HepG2 (cell line): ENCODE results near the gene NPS.

Source experiments
- GATAD1 ChIP-seq: IDR thresholded peaks from 2 replicates; pipeline ENCODE4 v1.6.1; 2016; ENCODE audit warnings: missing genetic modification reagents, missing compliant biosample characterization
- RAD21 ChIP-seq: fragments of 450-650 bp; formaldehyde crosslinking; IDR thresholded peaks from 2 replicates; pipeline ENCODE4 v1.5.0; 2020; ENCODE audit warnings: mild to moderate bottlenecking
- SP1 ChIP-seq, 2 experiments: fragments of 450-650 bp in 1 of 2; sonication (generic) in 1 of 2; formaldehyde crosslinking in 1 of 2; IDR thresholded peaks; 2 replicates each; pipeline versions ENCODE4 v1.4.0 to v1.6.1; 2016 to 2020; ENCODE audit warnings: missing genetic modification reagents in 1 of 2
- SP2 ChIP-seq: sonication (generic); formaldehyde crosslinking; IDR thresholded peaks from 2 replicates; pipeline ENCODE4 v1.5.1; 2020; ENCODE audit warnings: mild to moderate bottlenecking, missing genetic modification reagents
- SRSF4 ChIP-seq: fragments of 200-400 bp; formaldehyde crosslinking; IDR thresholded peaks from one replicate; pipeline ENCODE4 v1.6.1; 2018; ENCODE audit warnings: mild to moderate bottlenecking, low read depth, low read length, moderate library complexity; ENCODE audit not compliant: poor library complexity, severe bottlenecking
- ZNF138 ChIP-seq: sonication (generic); formaldehyde crosslinking; IDR thresholded peaks from 2 replicates; pipeline ENCODE4 v1.5.0; 2020; ENCODE audit warnings: mild to moderate bottlenecking, low read depth, missing genetic modification reagents
- ZNF24 ChIP-seq: fragments of 450-650 bp; IDR thresholded peaks from 2 replicates; pipeline ENCODE4 v1.6.1; 2017; ENCODE audit warnings: antibody characterized with exemption, mild to moderate bottlenecking
- ZNF274 ChIP-seq: sonication (generic); formaldehyde crosslinking; IDR thresholded peaks from 2 replicates; pipeline ENCODE4 v1.5.1; 2020; ENCODE audit warnings: mild to moderate bottlenecking, missing genetic modification reagents
- ZNF614 ChIP-seq: IDR thresholded peaks from 2 replicates; pipeline ENCODE4 v1.6.1; 2018; ENCODE audit warnings: missing biosample characterization, missing genetic modification reagents, inconsistent platforms, borderline replicate concordance
- TF ChIP-seq, protein P1 (sequence below), 2 experiments: fragments of 450-650 bp in 1 of 2; sonication (generic) in 1 of 2; formaldehyde crosslinking in 1 of 2; IDR thresholded peaks; 2 replicates each; pipeline versions ENCODE4 v1.6.1 to v1.8.0; 2016 to 2022; ENCODE audit warnings: antibody characterized with exemption in 1 of 2, mild to moderate bottlenecking in 1 of 2, missing genetic modification reagents in 1 of 2
- TF ChIP-seq, protein P2 (sequence below), 2 experiments: IDR thresholded peaks; 2 replicates each; pipeline ENCODE4 v1.6.1; 2011 to 2012; ENCODE audit warnings: low read length in 2 of 2, borderline replicate concordance in 1 of 2, low read depth in 1 of 2, mild to moderate bottlenecking in 1 of 2, moderate library complexity in 1 of 2
- TF ChIP-seq, protein P3 (sequence below): sonication (generic); formaldehyde crosslinking; IDR thresholded peaks from 2 replicates; pipeline ENCODE4 v1.5.0; 2020; ENCODE audit warnings: mild to moderate bottlenecking, missing genetic modification reagents, moderate library complexity
- TF ChIP-seq, protein P4 (sequence below), 2 experiments: sonication (generic) in 1 of 2; formaldehyde crosslinking in 1 of 2; IDR thresholded peaks; 2 replicates each; pipeline versions ENCODE4 v1.4.0 to v1.6.1; 2018 to 2020; ENCODE audit warnings: missing genetic modification reagents in 2 of 2, borderline replicate concordance in 1 of 2, low read depth in 1 of 2, mild to moderate bottlenecking in 1 of 2, missing biosample characterization in 1 of 2

DNA sequence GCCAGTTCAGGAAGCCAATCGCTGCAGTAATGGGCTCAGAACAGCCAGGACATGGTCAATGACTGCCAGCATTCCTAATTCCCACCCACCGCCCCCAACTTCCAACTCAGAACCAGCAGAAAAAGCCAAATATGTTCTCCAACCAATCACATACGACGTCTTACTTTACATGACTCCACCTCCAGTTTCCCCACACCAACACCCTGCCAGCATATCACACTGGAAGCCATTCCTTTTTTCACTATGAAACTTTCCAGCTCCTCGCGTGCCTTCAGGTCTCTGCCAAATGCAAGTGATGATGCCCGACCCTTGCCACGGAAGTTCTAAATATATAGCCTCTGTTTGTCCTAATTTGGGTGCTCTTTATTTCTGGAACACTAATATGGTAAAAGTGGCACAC, 12.5 kb downstream of the NPS start:
- TF ChIP-seq SRSF4, result no peak
- TF ChIP-seq, protein P1, sequence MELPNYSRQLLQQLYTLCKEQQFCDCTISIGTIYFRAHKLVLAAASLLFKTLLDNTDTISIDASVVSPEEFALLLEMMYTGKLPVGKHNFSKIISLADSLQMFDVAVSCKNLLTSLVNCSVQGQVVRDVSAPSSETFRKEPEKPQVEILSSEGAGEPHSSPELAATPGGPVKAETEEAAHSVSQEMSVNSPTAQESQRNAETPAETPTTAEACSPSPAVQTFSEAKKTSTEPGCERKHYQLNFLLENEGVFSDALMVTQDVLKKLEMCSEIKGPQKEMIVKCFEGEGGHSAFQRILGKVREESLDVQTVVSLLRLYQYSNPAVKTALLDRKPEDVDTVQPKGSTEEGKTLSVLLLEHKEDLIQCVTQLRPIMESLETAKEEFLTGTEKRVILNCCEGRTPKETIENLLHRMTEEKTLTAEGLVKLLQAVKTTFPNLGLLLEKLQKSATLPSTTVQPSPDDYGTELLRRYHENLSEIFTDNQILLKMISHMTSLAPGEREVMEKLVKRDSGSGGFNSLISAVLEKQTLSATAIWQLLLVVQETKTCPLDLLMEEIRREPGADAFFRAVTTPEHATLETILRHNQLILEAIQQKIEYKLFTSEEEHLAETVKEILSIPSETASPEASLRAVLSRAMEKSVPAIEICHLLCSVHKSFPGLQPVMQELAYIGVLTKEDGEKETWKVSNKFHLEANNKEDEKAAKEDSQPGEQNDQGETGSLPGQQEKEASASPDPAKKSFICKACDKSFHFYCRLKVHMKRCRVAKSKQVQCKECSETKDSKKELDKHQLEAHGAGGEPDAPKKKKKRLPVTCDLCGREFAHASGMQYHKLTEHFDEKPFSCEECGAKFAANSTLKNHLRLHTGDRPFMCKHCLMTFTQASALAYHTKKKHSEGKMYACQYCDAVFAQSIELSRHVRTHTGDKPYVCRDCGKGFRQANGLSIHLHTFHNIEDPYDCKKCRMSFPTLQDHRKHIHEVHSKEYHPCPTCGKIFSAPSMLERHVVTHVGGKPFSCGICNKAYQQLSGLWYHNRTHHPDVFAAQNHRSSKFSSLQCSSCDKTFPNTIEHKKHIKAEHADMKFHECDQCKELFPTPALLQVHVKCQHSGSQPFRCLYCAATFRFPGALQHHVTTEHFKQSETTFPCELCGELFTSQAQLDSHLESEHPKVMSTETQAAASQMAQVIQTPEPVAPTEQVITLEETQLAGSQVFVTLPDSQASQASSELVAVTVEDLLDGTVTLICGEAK (IDR thresholded peaks at IDR 0.05), result no peak
- TF ChIP-seq, protein P1 (CRISPR knock-in tag; IDR thresholded peaks at IDR 0.05), result no peak
- TF ChIP-seq, protein P2, sequence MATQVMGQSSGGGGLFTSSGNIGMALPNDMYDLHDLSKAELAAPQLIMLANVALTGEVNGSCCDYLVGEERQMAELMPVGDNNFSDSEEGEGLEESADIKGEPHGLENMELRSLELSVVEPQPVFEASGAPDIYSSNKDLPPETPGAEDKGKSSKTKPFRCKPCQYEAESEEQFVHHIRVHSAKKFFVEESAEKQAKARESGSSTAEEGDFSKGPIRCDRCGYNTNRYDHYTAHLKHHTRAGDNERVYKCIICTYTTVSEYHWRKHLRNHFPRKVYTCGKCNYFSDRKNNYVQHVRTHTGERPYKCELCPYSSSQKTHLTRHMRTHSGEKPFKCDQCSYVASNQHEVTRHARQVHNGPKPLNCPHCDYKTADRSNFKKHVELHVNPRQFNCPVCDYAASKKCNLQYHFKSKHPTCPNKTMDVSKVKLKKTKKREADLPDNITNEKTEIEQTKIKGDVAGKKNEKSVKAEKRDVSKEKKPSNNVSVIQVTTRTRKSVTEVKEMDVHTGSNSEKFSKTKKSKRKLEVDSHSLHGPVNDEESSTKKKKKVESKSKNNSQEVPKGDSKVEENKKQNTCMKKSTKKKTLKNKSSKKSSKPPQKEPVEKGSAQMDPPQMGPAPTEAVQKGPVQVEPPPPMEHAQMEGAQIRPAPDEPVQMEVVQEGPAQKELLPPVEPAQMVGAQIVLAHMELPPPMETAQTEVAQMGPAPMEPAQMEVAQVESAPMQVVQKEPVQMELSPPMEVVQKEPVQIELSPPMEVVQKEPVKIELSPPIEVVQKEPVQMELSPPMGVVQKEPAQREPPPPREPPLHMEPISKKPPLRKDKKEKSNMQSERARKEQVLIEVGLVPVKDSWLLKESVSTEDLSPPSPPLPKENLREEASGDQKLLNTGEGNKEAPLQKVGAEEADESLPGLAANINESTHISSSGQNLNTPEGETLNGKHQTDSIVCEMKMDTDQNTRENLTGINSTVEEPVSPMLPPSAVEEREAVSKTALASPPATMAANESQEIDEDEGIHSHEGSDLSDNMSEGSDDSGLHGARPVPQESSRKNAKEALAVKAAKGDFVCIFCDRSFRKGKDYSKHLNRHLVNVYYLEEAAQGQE (IDR thresholded peaks at IDR 0.05; ENCODE audit: borderline replicate concordance in 1 of 2, low read depth in 1 of 2, low read length in 2 of 2), result no peak
- TF ChIP-seq, protein P3, sequence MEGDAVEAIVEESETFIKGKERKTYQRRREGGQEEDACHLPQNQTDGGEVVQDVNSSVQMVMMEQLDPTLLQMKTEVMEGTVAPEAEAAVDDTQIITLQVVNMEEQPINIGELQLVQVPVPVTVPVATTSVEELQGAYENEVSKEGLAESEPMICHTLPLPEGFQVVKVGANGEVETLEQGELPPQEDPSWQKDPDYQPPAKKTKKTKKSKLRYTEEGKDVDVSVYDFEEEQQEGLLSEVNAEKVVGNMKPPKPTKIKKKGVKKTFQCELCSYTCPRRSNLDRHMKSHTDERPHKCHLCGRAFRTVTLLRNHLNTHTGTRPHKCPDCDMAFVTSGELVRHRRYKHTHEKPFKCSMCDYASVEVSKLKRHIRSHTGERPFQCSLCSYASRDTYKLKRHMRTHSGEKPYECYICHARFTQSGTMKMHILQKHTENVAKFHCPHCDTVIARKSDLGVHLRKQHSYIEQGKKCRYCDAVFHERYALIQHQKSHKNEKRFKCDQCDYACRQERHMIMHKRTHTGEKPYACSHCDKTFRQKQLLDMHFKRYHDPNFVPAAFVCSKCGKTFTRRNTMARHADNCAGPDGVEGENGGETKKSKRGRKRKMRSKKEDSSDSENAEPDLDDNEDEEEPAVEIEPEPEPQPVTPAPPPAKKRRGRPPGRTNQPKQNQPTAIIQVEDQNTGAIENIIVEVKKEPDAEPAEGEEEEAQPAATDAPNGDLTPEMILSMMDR (CRISPR knock-in tag), result no peak
- no peak for TF ChIP-seq ZNF614 (CRISPR knock-in tag)
- TF ChIP-seq SP2 (CRISPR knock-in tag), result no peak
- no peak for TF ChIP-seq SP1 (IDR thresholded peaks at IDR 0.05)
- no peak for TF ChIP-seq SP1 (CRISPR knock-in tag; IDR thresholded peaks at IDR 0.05)
- no peak for TF ChIP-seq ZNF274 (CRISPR knock-in tag)
- no peak for TF ChIP-seq ZNF24
- no peak for TF ChIP-seq RAD21 (CRISPR knock-in tag)
- no peak for TF ChIP-seq ZNF138
- no peak for TF ChIP-seq GATAD1 (CRISPR knock-in tag)
- TF ChIP-seq, protein P4, sequence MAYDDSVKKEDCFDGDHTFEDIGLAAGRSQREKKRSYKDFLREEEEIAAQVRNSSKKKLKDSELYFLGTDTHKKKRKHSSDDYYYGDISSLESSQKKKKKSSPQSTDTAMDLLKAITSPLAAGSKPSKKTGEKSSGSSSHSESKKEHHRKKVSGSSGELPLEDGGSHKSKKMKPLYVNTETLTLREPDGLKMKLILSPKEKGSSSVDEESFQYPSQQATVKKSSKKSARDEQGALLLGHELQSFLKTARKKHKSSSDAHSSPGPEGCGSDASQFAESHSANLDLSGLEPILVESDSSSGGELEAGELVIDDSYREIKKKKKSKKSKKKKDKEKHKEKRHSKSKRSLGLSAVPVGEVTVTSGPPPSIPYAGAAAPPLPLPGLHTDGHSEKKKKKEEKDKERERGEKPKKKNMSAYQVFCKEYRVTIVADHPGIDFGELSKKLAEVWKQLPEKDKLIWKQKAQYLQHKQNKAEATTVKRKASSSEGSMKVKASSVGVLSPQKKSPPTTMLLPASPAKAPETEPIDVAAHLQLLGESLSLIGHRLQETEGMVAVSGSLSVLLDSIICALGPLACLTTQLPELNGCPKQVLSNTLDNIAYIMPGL (CRISPR knock-in tag; IDR thresholded peaks at IDR 0.05; ENCODE audit: borderline replicate concordance in 1 of 2, low read depth in 1 of 2), result no peak
